ENCODE measurements around the gene SLC22A9. TPM values are rescaled to one million over a fixed set of nuclear protein-coding genes. Genes with fewer than 3 reads are reported as not detected.

Gene SLC22A9
- polyA plus RNA-seq, 4 donors, result 0.97 TPM; not detected in 3

GRCh38 chr11:63443714-63444113, 74.1 kb downstream of the SLC22A9 start:
- no peak for DNase-seq (ENCODE audit: low read depth in 4 of 4, low spot score in 2 of 4)

GRCh38 chr11:63444160-63444559, 74.6 kb downstream of the SLC22A9 start:
- DNase-seq (ENCODE audit: low read depth in 4 of 4, low spot score in 2 of 4), result no peak

- no peak for DNase-seq (ENCODE audit: low read depth in 4 of 4, low spot score in 2 of 4)
Measured at GRCh38 chr11:63445118-63445517, 75.5 kb downstream of the SLC22A9 start.

GRCh38 chr11:63445720-63446119, 76.1 kb downstream of the SLC22A9 start:
- DNase-seq (ENCODE audit: low read depth in 4 of 4, low spot score in 2 of 4), result no peak

GRCh38 chr11:63448646-63449045, 79.1 kb downstream of the SLC22A9 start:
- no peak for DNase-seq (ENCODE audit: low read depth in 4 of 4, low spot score in 2 of 4)

- DNase-seq (ENCODE audit: low read depth in 4 of 4, low spot score in 2 of 4), result no peak
Measured at GRCh38 chr11:63459586-63459985, 90.0 kb downstream of the SLC22A9 start.

Other genes with a start within 250 kb of the SLC22A9 start
- gene SLC22A24, start 225.6 kb upstream of the SLC22A9 start, polyA plus RNA-seq (ENCODE audit: insufficient read length in 4 of 4), result under 1 TPM; 0.16 to 0.75 (median 0.34) TPM
- under 1 TPM in 2 of 4 donors, not detected in 2; 0.03 to 0.44 TPM for gene SLC22A25, start 126.2 kb upstream of the SLC22A9 start, polyA plus RNA-seq (ENCODE audit: insufficient read length in 4 of 4)
- gene PLAAT5, start 121.4 kb downstream of the SLC22A9 start, polyA plus RNA-seq (ENCODE audit: insufficient read length in 4 of 4), result under 1 TPM; 0.24 to 0.99 (median 0.64) TPM
- gene LGALS12, start 136.3 kb downstream of the SLC22A9 start, polyA plus RNA-seq (ENCODE audit: insufficient read length in 4 of 4), result under 1 TPM; 0.14 to 0.29 (median 0.27) TPM
- 10 to 100 TPM in 3 of 4 donors, 1 to 10 TPM in 1; 8.5 to 14.7 (median 11.4) TPM for gene PLAAT4, start 167.0 kb downstream of the SLC22A9 start, polyA plus RNA-seq (ENCODE audit: insufficient read length in 4 of 4)
- gene PLAAT2, start 193.6 kb downstream of the SLC22A9 start, polyA plus RNA-seq (ENCODE audit: insufficient read length in 4 of 4), result under 1 TPM in 3 of 4 donors, not detected in 1; 0.27 to 0.76 (median 0.37) TPM
- 10 to 100 TPM; 13.5 to 20.8 (median 14.7) TPM for gene PLAAT3, start 244.6 kb downstream of the SLC22A9 start, polyA plus RNA-seq (ENCODE audit: insufficient read length in 4 of 4)